Neuron (in vitro differentiated cells): ENCODE data around the gene SLC9A9.

Source experiments
- H2AFZ ChIP-seq: one replicate; pipeline ENCODE4 v1.6.1; 2013; ENCODE audit warnings: low read depth, mild to moderate bottlenecking, inconsistent platforms, low read length, moderate library complexity
- H3K27me3 ChIP-seq: one replicate; pipeline ENCODE4 v1.6.1; 2013; ENCODE audit warnings: low read length; ENCODE audit not compliant: insufficient read depth
- H3K36me3 ChIP-seq: one replicate; pipeline ENCODE4 v1.6.1; 2013; ENCODE audit warnings: low read length; ENCODE audit not compliant: insufficient read depth
- H3K4me1 ChIP-seq: one replicate; pipeline ENCODE4 v1.6.1; 2013; ENCODE audit warnings: low read length; ENCODE audit not compliant: insufficient read depth
- H3K4me3 ChIP-seq: 2 replicates; pipeline ENCODE4 v1.5.1; 2013; ENCODE audit warnings: mild to moderate bottlenecking, low read length, moderate library complexity
- H3K9me3 ChIP-seq: one replicate; pipeline ENCODE4 v1.6.1; 2013; ENCODE audit warnings: low read length

SLC9A9 gene

GRCh38 chr3:143483214-143483613 lies 365.1 kb downstream of the SLC9A9 start:
- no peaks in the 10 kb centered on the region for H3K36me3 ChIP-seq
- H3K4me3 ChIP-seq = no peak overlapping the region
- no peak overlapping the region for H2AFZ ChIP-seq
- peaks cover 16% of the 10 kb centered on the region for H3K4me1 ChIP-seq
- H3K27me3 ChIP-seq = no peaks in the 10 kb centered on the region
- H3K9me3 ChIP-seq = no peaks in the 10 kb centered on the region

GRCh38 chr3:143482106-143483088 lies 365.9 kb downstream of the SLC9A9 start:
- H3K36me3 ChIP-seq = no peaks in the 10 kb centered on the region
- H2AFZ ChIP-seq = no peak overlapping the region
- no peak overlapping the region for H3K4me3 ChIP-seq
- H3K4me1 ChIP-seq = peaks cover 16% of the 10 kb centered on the region
- H3K27me3 ChIP-seq = no peaks in the 10 kb centered on the region
- H3K9me3 ChIP-seq = no peaks in the 10 kb centered on the region

- Histone ChIP-seq H3K36me3 (no peaks in the 10 kb centered on the region), H3K4me1 (no peaks in the 10 kb centered on the region), H3K9me3 (no peaks in the 10 kb centered on the region), H3K27me3 (no peaks in the 10 kb centered on the region), H2AFZ (no peak overlapping the region), H3K4me3 (no peak overlapping the region)
These were observed 367.9 kb downstream of the SLC9A9 start for GRCh38 chr3:143480344-143480743.

- Histone ChIP-seq H3K4me3 (no peak overlapping the region), H3K4me1 (no peaks in the 10 kb centered on the region), H2AFZ (no peak overlapping the region), H3K9me3 (no peaks in the 10 kb centered on the region), H3K27me3 (no peaks in the 10 kb centered on the region), H3K36me3 (no peaks in the 10 kb centered on the region)
These were observed 368.5 kb downstream of the SLC9A9 start for GRCh38 chr3:143479727-143480126.

GRCh38 chr3:143478115-143478693 lies 370.1 kb downstream of the SLC9A9 start:
- Histone ChIP-seq H3K4me3 (no peak overlapping the region), H2AFZ (no peak overlapping the region), H3K4me1 (no peaks in the 10 kb centered on the region), H3K9me3 (no peaks in the 10 kb centered on the region), H3K36me3 (no peaks in the 10 kb centered on the region), H3K27me3 (no peaks in the 10 kb centered on the region)

GRCh38 chr3:143476965-143477640 lies 371.2 kb downstream of the SLC9A9 start:
- H3K4me1 ChIP-seq = no peaks in the 10 kb centered on the region
- no peaks in the 10 kb centered on the region for H3K9me3 ChIP-seq
- H3K4me3 ChIP-seq = no peak overlapping the region
- H3K36me3 ChIP-seq = no peaks in the 10 kb centered on the region
- no peak overlapping the region for H2AFZ ChIP-seq
- H3K27me3 ChIP-seq = no peaks in the 10 kb centered on the region

GRCh38 chr3:143475981-143476380 lies 372.3 kb downstream of the SLC9A9 start:
- H3K36me3 ChIP-seq = no peaks in the 10 kb centered on the region
- peaks cover 4% of the 10 kb centered on the region for H3K4me1 ChIP-seq
- H3K4me3 ChIP-seq = no peak overlapping the region
- no peaks in the 10 kb centered on the region for H3K9me3 ChIP-seq
- H2AFZ ChIP-seq = no peak overlapping the region
- H3K27me3 ChIP-seq = no peaks in the 10 kb centered on the region

- no peaks in the 10 kb centered on the region for H3K9me3 ChIP-seq
- H3K4me1 ChIP-seq = peaks cover 4% of the 10 kb centered on the region
- no peak overlapping the region for H2AFZ ChIP-seq
- no peaks in the 10 kb centered on the region for H3K27me3 ChIP-seq
- no peak overlapping the region for H3K4me3 ChIP-seq
- no peaks in the 10 kb centered on the region for H3K36me3 ChIP-seq
These were observed 375.3 kb downstream of the SLC9A9 start for GRCh38 chr3:143472731-143473523.

- H3K36me3 ChIP-seq = no peaks in the 10 kb centered on the region
- H3K9me3 ChIP-seq = no peaks in the 10 kb centered on the region
- no peak overlapping the region for H2AFZ ChIP-seq
- no peak overlapping the region for H3K4me3 ChIP-seq
- peaks cover 4% of the 10 kb centered on the region for H3K4me1 ChIP-seq
- H3K27me3 ChIP-seq = no peaks in the 10 kb centered on the region
These were observed 376.6 kb downstream of the SLC9A9 start for GRCh38 chr3:143471705-143472104.

GRCh38 chr3:143469159-143469558 lies 379.1 kb downstream of the SLC9A9 start:
- no peaks in the 10 kb centered on the region for H3K9me3 ChIP-seq
- H3K27me3 ChIP-seq = no peaks in the 10 kb centered on the region
- no peak overlapping the region for H2AFZ ChIP-seq
- H3K4me3 ChIP-seq = no peak overlapping the region
- no peaks in the 10 kb centered on the region for H3K36me3 ChIP-seq
- peaks cover 4% of the 10 kb centered on the region for H3K4me1 ChIP-seq

- H2AFZ ChIP-seq = no peak overlapping the region
- H3K36me3 ChIP-seq = no peaks in the 10 kb centered on the region
- no peaks in the 10 kb centered on the region for H3K9me3 ChIP-seq
- H3K4me1 ChIP-seq = no peaks in the 10 kb centered on the region
- H3K4me3 ChIP-seq = no peak overlapping the region
- H3K27me3 ChIP-seq = no peaks in the 10 kb centered on the region
These were observed 382.6 kb downstream of the SLC9A9 start for GRCh38 chr3:143465666-143466065.

- Histone ChIP-seq H3K27me3 (no peaks in the 10 kb centered on the region), H3K36me3 (no peaks in the 10 kb centered on the region), H2AFZ (no peak overlapping the region), H3K9me3 (no peaks in the 10 kb centered on the region), H3K4me3 (no peak overlapping the region), H3K4me1 (no peaks in the 10 kb centered on the region)
These were observed 383.4 kb downstream of the SLC9A9 start for GRCh38 chr3:143464850-143465249.
